Peyer's patch (tissue), 4 donors: ENCODE data around the gene MRPL42. TPM values are rescaled to one million over a fixed set of nuclear protein-coding genes. Genes with fewer than 3 reads are reported as not detected.
"Not testable (repeated sequence)": the region's sequence is repeated elsewhere in the genome, so short reads cannot be mapped to it uniquely, and the experiment has no call there.

ENCODE experiments used
- DNase-seq, 3 donors: peaks; one replicate each; pipeline ENCODE4 v3.0.0-alpha.2; 2017 to 2019
- H3K27ac ChIP-seq, 4 donors: fragments of 200-600 bp; sonication (generic); one replicate each; pipeline ENCODE4 v1.5.1; 2016 to 2019
- H3K27me3 ChIP-seq, 2 donors: fragments of 200-600 bp; sonication (generic); one replicate each; pipeline ENCODE4 v1.5.1; 2019
- H3K36me3 ChIP-seq, 3 donors: fragments of 200-600 bp; sonication (generic); one replicate each; pipeline ENCODE4 v1.5.1; 2016 to 2019
- H3K4me1 ChIP-seq, 4 donors: fragments of 200-600 bp; sonication (generic); one replicate each; pipeline ENCODE4 v1.5.1; 2016 to 2019
- H3K4me3 ChIP-seq, 4 donors: fragments of 200-600 bp; sonication (generic); 1 replicate in 3 of 4; 2 replicates in 1 of 4; pipeline ENCODE4 v1.5.1; 2016 to 2019; ENCODE audit warnings: mild to moderate bottlenecking in 1 of 4
- H3K9me3 ChIP-seq, 4 donors: fragments of 200-600 bp; sonication (generic); one replicate each; pipeline ENCODE4 v1.5.1; 2016 to 2019; ENCODE audit warnings: mild to moderate bottlenecking in 1 of 4
- CTCF ChIP-seq, 6 experiments: fragments of 450-650 bp in 4 of 6; fragments of 200-600 bp in 2 of 6; sonication (generic) in 1 of 6; IDR thresholded peaks; one replicate each; pipeline ENCODE4 v1.5.1; 2017 to 2019; ENCODE audit warnings: antibody characterized with exemption in 6 of 6, mild to moderate bottlenecking in 3 of 6, moderate library complexity in 1 of 6
- POLR2A ChIP-seq, 2 donors: fragments of 450-650 bp; IDR thresholded peaks; one replicate each; pipeline ENCODE4 v1.5.1; 2017; ENCODE audit warnings: antibody characterized with exemption in 2 of 2, mild to moderate bottlenecking in 2 of 2, moderate library complexity in 2 of 2
- total RNA-seq, 4 donors: library from RNA; depleted of rRNA; stranded (reverse); fragments of >200 nt; gene quantifications; one replicate each; pipeline ENCODE4 v1.1.0, GENCODE V29; 2016

The MRPL42 gene
- total RNA-seq, 4 donors from 2014 or later, result 19.7 to 67.7 (median 37.5) TPM

- Histone ChIP-seq H3K4me3 (no peak overlapping the region), H3K27me3 (no peaks in the 10 kb centered on the region), H3K9me3 (no peaks in the 10 kb centered on the region), H3K36me3 (no peaks in the 10 kb centered on the region), H3K27ac (peak overlapping the region in 2 of 4 donors; percentile 3 to 62), H3K4me1 (peaks cover 0 to 37% (median 12%) of the 10 kb centered on the region in 4 donors)
- no peak for DNase-seq
- TF ChIP-seq POLR2A (IDR thresholded peaks at IDR 0.05) (no peak), CTCF (IDR thresholded peaks at IDR 0.05) (no peak)
Measured at GRCh38 chr12:93426412-93426805, 40.9 kb upstream of the MRPL42 start.

- H3K4me1 ChIP-seq, result peaks cover 0 to 33% (median 12%) of the 10 kb centered on the region in 4 donors
- no peaks in the 10 kb centered on the region for H3K36me3 ChIP-seq
- H3K9me3 ChIP-seq, result no peaks in the 10 kb centered on the region
- DNase-seq, result no peak
- TF ChIP-seq POLR2A (IDR thresholded peaks at IDR 0.05) (no peak), CTCF (IDR thresholded peaks at IDR 0.05) (no peak)
- H3K27me3 ChIP-seq, result no peaks in the 10 kb centered on the region
- peak overlapping the region in 1 of 4 donors; percentile 62 for H3K27ac ChIP-seq
- no peak overlapping the region for H3K4me3 ChIP-seq
Measured at GRCh38 chr12:93427779-93428564, 39.3 kb upstream of the MRPL42 start.

GRCh38 chr12:93429448-93429847 lies 37.9 kb upstream of the MRPL42 start:
- peaks cover 0 to 24% (median 13%) of the 10 kb centered on the region in 4 donors for H3K4me1 ChIP-seq
- H3K27me3 ChIP-seq, result no peaks in the 10 kb centered on the region
- no peak overlapping the region for H3K27ac ChIP-seq
- no peaks in the 10 kb centered on the region for H3K36me3 ChIP-seq
- TF ChIP-seq CTCF (IDR thresholded peaks at IDR 0.05) (no peak), POLR2A (IDR thresholded peaks at IDR 0.05) (no peak)
- H3K4me3 ChIP-seq, result no peak overlapping the region
- no peak for DNase-seq
- no peaks in the 10 kb centered on the region for H3K9me3 ChIP-seq

GRCh38 chr12:93429852-93430251 lies 37.5 kb upstream of the MRPL42 start:
- Histone ChIP-seq H3K4me3 (no peak overlapping the region), H3K4me1 (peaks cover 0 to 20% (median 14%) of the 10 kb centered on the region in 4 donors), H3K9me3 (no peaks in the 10 kb centered on the region), H3K27ac (no peak overlapping the region), H3K27me3 (no peaks in the 10 kb centered on the region), H3K36me3 (no peaks in the 10 kb centered on the region)
- DNase-seq, result no peak
- TF ChIP-seq POLR2A (IDR thresholded peaks at IDR 0.05), result no peak
- no peak for TF ChIP-seq CTCF (IDR thresholded peaks at IDR 0.05)

- DNase-seq, result no peak
- Histone ChIP-seq H3K4me3 (no peak overlapping the region), H3K4me1 (peaks cover 0 to 16% (median 11%) of the 10 kb centered on the region in 4 donors), H3K27me3 (no peaks in the 10 kb centered on the region), H3K27ac (no peak overlapping the region), H3K36me3 (no peaks in the 10 kb centered on the region), H3K9me3 (no peaks in the 10 kb centered on the region)
- no peak for TF ChIP-seq CTCF (IDR thresholded peaks at IDR 0.05)
- no peak for TF ChIP-seq POLR2A (IDR thresholded peaks at IDR 0.05)
Measured at GRCh38 chr12:93430280-93430679, 37.0 kb upstream of the MRPL42 start.

GRCh38 chr12:93432031-93432430 lies 35.3 kb upstream of the MRPL42 start:
- H3K27ac ChIP-seq, H3K4me1 ChIP-seq, DNase-seq, H3K4me3 ChIP-seq, H3K27me3 ChIP-seq, H3K9me3 ChIP-seq, H3K36me3 ChIP-seq: not testable (repeated sequence)
